ENCODE data around the gene SACS.
A peak's percentile ranks its signal among the peaks of the same experiment; 100 is the strongest.
"Not testable (repeated sequence)": the region's sequence is repeated elsewhere in the genome, so short reads cannot be mapped to it uniquely, and the experiment has no call there.

Gene SACS

DNA sequence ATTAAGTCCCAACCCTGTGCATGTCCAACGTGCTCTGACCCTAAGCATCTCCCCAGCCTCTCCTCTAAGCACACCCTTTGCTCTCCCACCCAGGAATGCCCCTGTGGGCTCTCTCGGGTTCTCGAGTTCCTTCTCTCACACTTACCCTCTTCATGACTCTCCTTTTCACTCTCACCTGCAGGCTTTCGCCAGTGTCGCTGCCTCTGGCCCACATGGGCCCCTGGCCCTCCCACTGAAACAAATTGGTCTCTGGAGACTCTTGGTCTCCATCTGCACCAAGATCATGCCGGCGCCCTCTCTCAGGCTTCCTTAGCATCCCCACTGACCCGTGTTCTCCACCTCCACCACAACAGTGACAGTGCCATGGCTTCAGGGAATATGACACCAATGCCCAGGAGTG lies 19.6 kb upstream of the SACS start:
- DNase-seq, result no peak

GRCh38 chr13:23450340-23451046 lies 17.0 kb upstream of the SACS start:
- no peak for DNase-seq

- DNase-seq, result no peak
Measured at GRCh38 chr13:23449398-23450162, 16.1 kb upstream of the SACS start.

DNA sequence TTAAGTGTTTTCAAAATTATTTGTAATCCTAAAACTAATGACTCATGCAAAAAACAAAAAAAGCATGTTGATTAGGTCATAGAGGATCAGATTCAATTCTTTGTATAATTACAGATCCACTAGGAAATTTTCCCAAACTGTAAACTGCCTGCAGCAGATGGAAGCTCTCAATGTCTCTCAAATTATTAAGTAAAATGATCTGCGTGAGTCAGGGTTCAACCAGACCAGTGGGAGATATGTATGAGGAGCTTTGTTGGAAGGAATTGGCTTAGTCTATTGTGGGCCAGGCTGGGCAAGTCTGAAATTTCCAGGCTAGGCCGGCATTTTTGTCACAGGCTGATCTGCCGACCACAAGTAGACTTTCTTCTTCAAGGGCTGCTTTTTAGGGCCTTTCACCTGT lies 14.4 kb upstream of the SACS start:
- DNase-seq, result peak; percentile 63

- no peak for DNase-seq
Measured at GRCh38 chr13:23445794-23446193, 12.3 kb upstream of the SACS start.

DNA sequence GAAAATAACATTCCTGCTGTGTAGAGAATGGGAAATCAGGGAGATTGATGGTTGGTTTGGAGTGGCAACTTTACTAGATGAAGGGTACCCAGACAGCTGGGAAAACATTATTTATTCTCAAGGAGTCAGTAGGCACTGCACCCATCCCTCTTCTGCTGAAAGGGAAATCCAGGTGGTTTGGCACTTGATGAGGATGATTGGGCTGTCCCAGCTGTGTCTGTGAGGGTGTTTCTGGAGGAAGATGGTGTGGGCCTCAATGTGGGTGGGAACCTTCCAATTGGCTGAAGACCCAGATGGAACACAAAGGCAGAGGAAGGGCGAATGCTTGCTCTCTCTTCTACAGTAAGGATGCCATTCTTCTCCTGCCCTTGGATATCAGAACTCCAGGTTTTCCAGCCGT lies 10.4 kb upstream of the SACS start:
- DNase-seq, result no peak

DNA sequence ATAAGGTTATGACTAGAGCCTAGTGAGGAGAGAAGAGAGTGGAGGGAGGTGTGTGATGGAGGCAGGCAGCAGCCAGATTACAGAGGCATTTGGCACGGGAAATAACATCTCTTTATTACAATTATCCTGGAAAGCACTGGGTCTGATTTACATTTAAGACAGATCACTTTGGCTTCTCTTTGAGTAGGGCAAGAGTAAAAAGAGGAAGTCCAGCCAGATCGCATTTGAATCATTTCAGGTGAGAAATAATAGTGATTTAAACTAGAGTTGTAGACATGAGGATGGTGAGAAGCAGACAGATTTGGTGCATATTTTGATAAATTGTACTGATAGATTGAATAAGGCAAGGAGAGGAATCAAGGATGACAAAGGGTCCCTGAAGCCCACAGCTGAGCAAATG lies 9.6 kb upstream of the SACS start:
- no peak for DNase-seq

DNA sequence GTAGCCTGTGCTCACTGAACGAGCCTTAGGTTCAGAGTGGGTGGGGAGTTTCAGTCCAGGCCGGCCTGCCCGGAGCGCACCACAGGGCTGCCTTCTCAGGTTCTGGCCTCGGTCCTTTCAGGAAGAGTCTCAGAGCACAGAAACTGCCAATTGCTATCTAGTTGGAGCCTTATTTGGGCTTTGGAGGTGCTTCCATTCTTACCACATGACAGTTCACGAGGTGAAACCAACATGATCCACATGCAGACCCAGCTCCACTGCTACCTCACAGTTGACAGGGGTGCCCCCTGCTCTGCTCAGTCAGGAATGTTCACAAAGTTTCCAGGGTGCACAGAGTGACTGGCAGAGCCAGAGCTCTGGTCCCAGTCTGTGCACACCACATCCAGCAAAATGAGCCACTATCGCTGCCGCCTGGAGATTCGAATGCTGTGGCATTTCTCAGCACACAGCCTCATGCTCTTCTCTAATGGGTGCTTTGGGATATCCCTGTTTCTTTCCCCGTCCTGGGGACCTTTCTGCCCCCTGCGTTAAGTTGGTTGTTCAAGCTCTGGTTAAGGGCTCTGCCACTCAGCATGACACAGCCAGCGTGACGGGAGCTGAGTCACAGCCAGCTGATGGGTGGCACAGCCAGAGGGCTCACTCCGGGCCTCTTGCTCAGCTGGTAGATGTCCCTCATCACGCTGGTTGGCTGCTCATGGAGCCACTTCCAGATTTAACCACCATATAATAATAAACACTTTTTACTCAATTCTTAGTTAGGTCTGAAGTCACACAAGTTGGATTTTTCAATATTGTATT lies 7.5 kb upstream of the SACS start:
- no peak for DNase-seq

GRCh38 chr13:23440324-23440723 lies 6.8 kb upstream of the SACS start:
- DNase-seq, result not testable (repeated sequence)

DNA sequence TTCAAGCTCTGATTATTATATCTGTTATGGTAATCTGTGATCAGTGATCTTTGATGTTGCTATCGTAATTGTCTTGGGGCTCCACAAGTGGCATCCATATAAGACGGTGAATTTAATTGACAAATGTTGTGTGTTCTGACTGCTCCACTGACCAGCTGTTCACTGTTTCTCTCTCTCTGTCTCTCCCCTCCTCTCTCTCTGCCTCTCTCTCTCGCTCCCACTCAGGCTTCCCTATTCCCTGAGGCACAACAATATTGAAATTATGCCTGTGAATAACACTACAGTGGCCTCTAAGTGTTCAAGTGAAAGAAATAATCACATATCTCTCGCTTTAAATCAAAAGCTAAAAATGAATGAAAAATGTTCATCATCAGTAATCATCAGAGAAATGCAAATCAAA lies 4.4 kb upstream of the SACS start:
- no peak for DNase-seq

DNA sequence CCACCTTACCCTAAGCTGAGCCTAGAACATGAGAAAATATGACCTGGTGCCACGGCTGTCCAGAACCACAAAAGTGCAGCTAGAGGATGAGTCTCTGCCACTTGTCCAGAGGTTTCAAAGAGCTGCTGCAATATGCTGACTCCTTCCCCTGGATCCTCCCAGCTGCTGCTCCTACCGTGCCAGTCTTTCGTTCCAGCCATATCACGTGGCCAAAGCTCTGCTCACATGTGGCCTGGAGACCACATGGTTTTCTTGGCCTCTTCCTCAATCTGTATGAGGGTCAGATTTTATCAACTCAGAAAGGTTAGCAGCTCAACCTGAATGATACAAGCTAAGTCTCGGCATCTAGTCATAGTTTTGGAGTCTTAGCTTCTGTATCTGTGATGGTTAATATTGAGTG lies 3.2 kb upstream of the SACS start:
- no peak for DNase-seq

- no peak for DNase-seq
Measured at GRCh38 chr13:23434491-23434890, 989 bp upstream of the SACS start.

DNA sequence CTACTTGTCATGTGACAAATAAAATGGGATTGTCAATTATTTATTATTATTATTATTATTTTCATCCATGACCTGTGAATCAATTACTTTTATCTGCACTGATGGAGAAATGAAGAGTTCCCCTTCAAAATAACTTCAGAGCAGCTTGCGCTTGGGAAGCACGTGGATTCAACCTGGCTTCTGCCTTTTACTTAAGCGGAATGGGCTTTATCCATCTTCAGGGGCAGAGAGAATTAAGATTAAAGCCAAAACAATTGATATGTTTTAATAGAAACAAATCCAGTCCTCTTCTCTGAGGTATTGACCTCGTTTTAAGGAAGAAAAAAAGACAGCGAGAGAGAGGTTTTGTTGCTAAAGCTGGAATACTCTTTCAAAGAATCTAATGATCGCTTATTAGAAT lies 876 bp downstream of the SACS start:
- no peak for DNase-seq

GRCh38 chr13:23430664-23431063 lies 2.8 kb downstream of the SACS start:
- no peak for DNase-seq

DNA sequence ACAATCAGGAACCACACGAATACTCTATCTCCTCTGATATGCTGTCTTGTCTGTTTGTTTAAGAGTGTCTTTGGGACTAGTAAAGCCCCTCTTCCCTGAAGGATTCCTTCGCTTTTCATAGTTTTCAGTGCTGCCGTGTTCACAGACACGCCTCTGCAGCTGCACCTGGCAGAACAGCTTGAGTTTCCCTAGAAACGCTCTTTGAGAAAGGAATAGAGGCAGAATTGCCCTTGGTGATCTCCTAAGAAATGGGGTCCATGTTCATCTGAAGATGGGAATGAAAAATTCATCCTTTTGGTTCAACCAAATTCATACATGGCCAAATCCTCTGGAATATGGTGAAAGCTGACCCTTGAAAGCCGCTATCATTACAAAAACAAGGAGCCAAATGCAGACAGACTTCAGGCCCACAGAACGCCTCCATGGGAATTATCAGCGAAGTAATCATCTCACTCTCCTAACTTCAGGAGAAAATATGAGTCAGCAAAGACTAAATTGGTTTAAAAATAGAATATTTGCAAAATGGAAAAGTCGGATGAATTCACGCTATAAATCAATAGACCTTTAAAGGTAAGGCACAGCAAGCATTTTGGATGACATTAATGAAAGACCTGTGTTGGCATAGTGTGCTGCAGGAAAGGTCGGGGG lies 5.5 kb downstream of the SACS start:
- peak; percentile 57 for DNase-seq

GRCh38 chr13:23427342-23427843 lies 6.1 kb downstream of the SACS start:
- peak; percentile 92 for DNase-seq

DNA sequence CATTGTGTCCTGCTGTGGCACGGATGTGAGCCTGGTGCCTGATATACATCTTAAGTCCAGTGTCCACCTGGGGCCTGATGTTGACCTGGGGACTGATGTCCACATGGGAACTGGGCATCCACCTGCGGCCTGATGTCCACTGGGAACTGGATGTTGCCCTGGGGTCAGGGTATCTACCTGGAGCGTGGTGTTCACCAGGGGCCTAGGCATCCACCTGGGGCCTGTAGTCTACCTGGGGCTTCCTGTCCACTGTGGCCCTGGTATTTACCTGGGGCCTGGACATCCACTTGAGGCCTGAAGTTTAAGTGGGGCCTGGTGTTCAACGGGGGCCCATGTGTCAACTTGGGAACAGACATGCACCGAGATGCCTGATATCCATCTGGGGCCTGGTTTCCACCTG lies 11.9 kb downstream of the SACS start:
- no peak for DNase-seq

DNA sequence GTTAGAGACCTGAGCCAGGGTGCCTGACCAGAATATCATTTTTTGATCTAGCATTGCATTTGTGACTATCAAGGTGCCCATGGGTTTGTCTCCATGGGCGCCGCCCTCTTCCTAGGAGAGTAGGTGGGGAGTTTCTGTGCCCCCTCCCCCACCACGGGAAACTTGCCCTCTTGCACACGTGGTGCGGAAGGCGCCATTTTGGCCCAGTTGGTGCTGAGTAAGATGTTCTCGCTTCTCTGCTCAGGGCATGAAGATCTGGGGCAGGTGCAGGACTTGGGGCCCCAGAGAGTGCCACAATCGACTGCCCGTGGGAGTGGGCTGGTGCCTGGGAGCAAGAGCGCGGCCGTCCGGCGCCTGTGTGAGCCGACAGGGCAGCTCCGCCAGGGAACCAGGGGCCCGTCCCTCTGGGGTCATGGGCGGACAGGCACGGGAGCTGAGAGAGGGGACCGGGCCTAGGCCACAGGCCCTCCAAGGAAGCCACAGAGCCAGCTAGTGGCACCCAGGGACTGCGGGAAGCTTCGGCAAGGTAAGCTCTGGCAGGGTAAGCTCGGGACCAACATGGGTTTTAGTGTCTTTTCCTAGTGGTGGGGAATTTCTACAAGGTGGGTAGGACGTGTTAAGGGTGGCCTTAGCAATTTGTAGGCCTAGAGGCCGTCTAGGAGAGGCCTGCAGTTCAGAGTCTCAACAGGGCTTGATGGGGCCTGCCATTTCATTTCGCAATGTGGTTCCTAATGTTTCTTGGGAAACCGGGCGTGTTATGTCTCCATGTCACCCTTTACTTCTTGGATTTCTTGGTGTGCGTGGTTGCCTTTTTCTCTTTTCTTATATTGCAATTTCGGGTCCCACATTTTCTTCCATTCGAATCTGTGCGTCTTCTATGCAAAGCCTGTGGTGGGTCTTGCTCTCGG lies 14.5 kb downstream of the SACS start:
- no peak for DNase-seq

- DNase-seq, result no peak
Measured at GRCh38 chr13:23414682-23415081, 18.8 kb downstream of the SACS start.

DNA sequence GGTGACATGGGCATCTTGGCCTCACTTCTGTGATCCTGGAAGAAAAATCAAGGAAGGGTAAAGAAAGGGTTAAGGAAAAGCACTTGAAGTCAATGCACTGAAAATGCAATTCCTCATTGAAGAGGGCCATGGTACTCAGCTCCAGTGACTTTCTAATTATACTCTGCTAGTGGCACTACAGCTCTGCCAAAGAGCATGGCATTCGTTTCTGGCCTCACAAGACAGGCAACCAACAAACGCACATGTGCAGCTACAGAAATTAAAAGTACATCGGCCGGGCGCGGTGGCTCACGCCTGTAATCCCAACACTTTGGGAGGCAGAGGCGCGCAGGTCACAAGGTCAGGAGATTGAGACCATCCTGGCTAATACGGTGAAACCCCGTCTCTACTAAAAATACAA lies 21.8 kb downstream of the SACS start:
- no peak for DNase-seq

GRCh38 chr13:23411220-23411619 lies 22.3 kb downstream of the SACS start:
- DNase-seq, result no peak

- DNase-seq, result no peak
Measured at GRCh38 chr13:23408026-23408425, 25.5 kb downstream of the SACS start.

Measured in fibroblast of skin of right quadriceps (primary cell).